WTC11 (cell line): ENCODE measurements around the gene BEND4. TPM values are rescaled to one million over a fixed set of nuclear protein-coding genes. Genes with fewer than 3 reads are reported as not detected.

Experiments used
- ATF3 ChIP-seq: sonication (generic); formaldehyde crosslinking; conservative IDR thresholded peaks from 2 replicates; pipeline ENCODE4 v1.8.1; 2022; ENCODE audit warnings: mild to moderate bottlenecking, missing genetic modification reagents
- CBFB ChIP-seq: sonication (generic); formaldehyde crosslinking; IDR thresholded peaks from 2 replicates; pipeline ENCODE4 v1.8.1; 2022; ENCODE audit warnings: mild to moderate bottlenecking, low read depth, missing genetic modification reagents
- ESRRA ChIP-seq: sonication (generic); formaldehyde crosslinking; IDR thresholded peaks from 2 replicates; pipeline ENCODE4 v1.8.1; 2022; ENCODE audit warnings: mild to moderate bottlenecking, missing genetic modification reagents, borderline replicate concordance
- FOXJ3 ChIP-seq: sonication (generic); formaldehyde crosslinking; IDR thresholded peaks from 2 replicates; pipeline ENCODE4 v1.9.0; 2021; ENCODE audit warnings: missing genetic modification reagents, mild to moderate bottlenecking, borderline replicate concordance
- FOXP1 ChIP-seq: sonication (generic); formaldehyde crosslinking; IDR thresholded peaks from 2 replicates; pipeline ENCODE4 v1.8.0; 2022; ENCODE audit warnings: missing genetic modification reagents, mild to moderate bottlenecking, moderate library complexity, borderline replicate concordance
- GABPB1 ChIP-seq: sonication (generic); formaldehyde crosslinking; IDR thresholded peaks from 2 replicates; pipeline ENCODE4 v1.8.1; 2023; ENCODE audit warnings: mild to moderate bottlenecking, missing genetic modification reagents
- GRHL2 ChIP-seq: fragments of 250-450 bp; sonication (Bioruptor Pico); IDR thresholded peaks from 2 replicates; pipeline ENCODE4 v1.8.0; 2022; ENCODE audit warnings: mild to moderate bottlenecking, moderate library complexity; ENCODE audit not compliant: insufficient replicate concordance, severe bottlenecking
- HMGXB4 ChIP-seq: sonication (generic); formaldehyde crosslinking; IDR thresholded peaks from 2 replicates; pipeline ENCODE4 v1.8.1; 2023; ENCODE audit warnings: mild to moderate bottlenecking, moderate library complexity, missing genetic modification reagents
- IRF1 ChIP-seq: sonication (generic); formaldehyde crosslinking; IDR thresholded peaks from 2 replicates; pipeline ENCODE4 v1.8.0; 2023; ENCODE audit warnings: missing genetic modification reagents
- IRF2 ChIP-seq: sonication (generic); formaldehyde crosslinking; IDR thresholded peaks from 2 replicates; pipeline ENCODE4 v1.8.0; 2022; ENCODE audit warnings: low read depth, missing genetic modification reagents, borderline replicate concordance
- JAZF1 ChIP-seq: fragments of 250-450 bp; sonication (Bioruptor Pico); IDR thresholded peaks from 2 replicates; pipeline ENCODE4 v1.9.0; 2021; ENCODE audit warnings: moderate library complexity, mild to moderate bottlenecking, inconsistent platforms
- MYBL2 ChIP-seq: sonication (generic); formaldehyde crosslinking; IDR thresholded peaks from 2 replicates; pipeline ENCODE4 v1.8.1; 2023; ENCODE audit warnings: mild to moderate bottlenecking, moderate library complexity, missing genetic modification reagents
- NFE2L1 ChIP-seq: sonication (generic); formaldehyde crosslinking; IDR thresholded peaks from 2 replicates; pipeline ENCODE4 v1.8.1; 2023; ENCODE audit warnings: missing genetic modification reagents
- NR3C1 ChIP-seq: sonication (generic); formaldehyde crosslinking; conservative IDR thresholded peaks from 2 replicates; pipeline ENCODE4 v1.8.1; 2023; ENCODE audit warnings: low read depth, mild to moderate bottlenecking, missing genetic modification reagents
- OVOL2 ChIP-seq: fragments of 250-450 bp; sonication (Bioruptor Pico); IDR thresholded peaks from 2 replicates; pipeline ENCODE4 v1.9.0; 2021; ENCODE audit warnings: mild to moderate bottlenecking, borderline replicate concordance
- SMAD4 ChIP-seq: sonication (generic); formaldehyde crosslinking; IDR thresholded peaks from 2 replicates; pipeline ENCODE4 v1.8.0; 2022; ENCODE audit warnings: mild to moderate bottlenecking, missing genetic modification reagents
- SOX15 ChIP-seq: fragments of 250-450 bp; sonication (Bioruptor Pico); IDR thresholded peaks from 2 replicates; pipeline ENCODE4 v1.9.0; 2021; ENCODE audit warnings: mild to moderate bottlenecking
- TCF7 ChIP-seq: sonication (generic); formaldehyde crosslinking; IDR thresholded peaks from 2 replicates; pipeline ENCODE4 v1.8.0; 2022; ENCODE audit warnings: mild to moderate bottlenecking, low read depth, missing genetic modification reagents, moderate library complexity
- TEAD4 ChIP-seq: sonication (generic); formaldehyde crosslinking; IDR thresholded peaks from 2 replicates; pipeline ENCODE4 v1.8.0; 2022; ENCODE audit warnings: mild to moderate bottlenecking, missing genetic modification reagents
- ZNF219 ChIP-seq: sonication (generic); formaldehyde crosslinking; IDR thresholded peaks from 2 replicates; pipeline ENCODE4 v1.8.0; 2023; ENCODE audit warnings: missing genetic modification reagents, mild to moderate bottlenecking, borderline replicate concordance
- ZNF317 ChIP-seq: sonication (generic); formaldehyde crosslinking; IDR thresholded peaks from 2 replicates; pipeline ENCODE4 v1.8.1; 2023; ENCODE audit warnings: low read depth, mild to moderate bottlenecking, moderate library complexity, missing genetic modification reagents, borderline replicate concordance
- ZNF396 ChIP-seq: fragments of 250-450 bp; sonication (Bioruptor Pico); IDR thresholded peaks from 2 replicates; pipeline ENCODE4 v1.8.0; 2021; ENCODE audit warnings: mild to moderate bottlenecking, moderate library complexity, borderline replicate concordance
- total RNA-seq: library from RNA; stranded (reverse); gene quantifications from 3 replicates; pipeline ENCODE4 v1.2.3, GENCODE V29; 2021
- TF ChIP-seq, protein P1 (sequence below): fragments of 250-450 bp; sonication (Bioruptor Pico); IDR thresholded peaks from 2 replicates; pipeline ENCODE4 v1.9.0; 2021; ENCODE audit warnings: mild to moderate bottlenecking
- TF ChIP-seq, protein P2 (sequence below): sonication (generic); formaldehyde crosslinking; IDR thresholded peaks from 2 replicates; pipeline ENCODE4 v1.8.1; 2022; ENCODE audit warnings: missing genetic modification reagents, borderline replicate concordance
- TF ChIP-seq, protein P3 (sequence below): sonication (generic); formaldehyde crosslinking; IDR thresholded peaks from 2 replicates; pipeline ENCODE4 v1.8.0; 2023; ENCODE audit warnings: missing genetic modification reagents, mild to moderate bottlenecking, borderline replicate concordance
- TF ChIP-seq, protein P4 (sequence below): fragments of 250-450 bp; sonication (Bioruptor Pico); IDR thresholded peaks from 2 replicates; pipeline ENCODE4 v2.1.2; 2022; ENCODE audit warnings: mild to moderate bottlenecking, moderate library complexity

The BEND4 gene
- total RNA-seq, 1 experiment from 2014 or later = 40.0 TPM

DNA sequence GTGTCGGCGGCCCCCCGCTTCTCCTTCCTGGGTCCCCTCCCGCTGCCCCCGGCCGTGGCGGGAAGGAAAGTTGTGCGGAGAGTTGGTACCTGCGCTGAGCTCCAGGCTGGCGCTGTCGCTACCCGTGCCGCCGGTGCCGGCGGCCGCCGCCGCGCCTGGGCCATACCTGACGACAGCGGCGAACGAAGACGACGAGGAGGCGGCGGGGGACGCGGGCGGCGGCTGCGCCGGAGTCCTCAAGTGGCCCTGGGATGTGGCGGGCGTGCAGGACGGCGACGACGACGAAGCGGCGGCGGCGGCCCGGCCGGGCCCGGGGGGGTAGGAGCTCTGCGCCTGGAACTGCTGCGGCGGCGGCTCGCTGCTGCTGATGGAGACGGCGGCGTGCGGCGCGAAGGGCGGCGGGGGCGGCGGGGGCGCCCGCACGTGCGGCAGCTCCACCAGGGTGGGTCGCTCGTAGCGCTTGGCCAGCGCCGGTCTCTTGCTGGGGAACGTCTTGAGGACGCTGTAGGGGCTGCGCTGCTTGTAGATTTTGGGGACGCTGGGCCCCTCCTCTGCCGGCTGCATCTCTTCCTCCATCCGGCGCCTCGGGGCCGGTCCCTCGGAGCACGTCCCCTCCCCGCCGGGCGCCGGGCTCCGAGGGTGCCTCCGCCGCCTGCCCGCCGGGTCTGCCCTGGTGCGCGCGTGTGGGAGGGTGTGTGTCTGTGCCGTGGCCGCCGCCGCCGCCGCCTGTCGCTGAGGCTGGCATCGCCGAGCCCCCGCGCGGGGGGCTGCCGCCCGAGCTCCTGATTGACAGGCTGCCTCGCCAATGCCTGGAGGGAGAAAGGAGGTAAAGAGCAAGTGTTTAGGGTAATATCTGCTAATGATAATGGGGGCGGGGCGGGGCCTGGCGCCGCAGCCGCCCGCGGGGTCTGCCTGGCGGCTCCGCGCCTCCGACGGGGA lies 618 bp downstream of the BEND4 start (continued):
- TF ChIP-seq FOXJ3 = no peak
- peak; percentile 42; the same call in 1 of the 2 replicates for TF ChIP-seq FOXP1 (CRISPR knock-in tag)
- TF ChIP-seq, protein P1, sequence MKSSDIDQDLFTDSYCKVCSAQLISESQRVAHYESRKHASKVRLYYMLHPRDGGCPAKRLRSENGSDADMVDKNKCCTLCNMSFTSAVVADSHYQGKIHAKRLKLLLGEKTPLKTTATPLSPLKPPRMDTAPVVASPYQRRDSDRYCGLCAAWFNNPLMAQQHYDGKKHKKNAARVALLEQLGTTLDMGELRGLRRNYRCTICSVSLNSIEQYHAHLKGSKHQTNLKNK (CRISPR knock-in tag) = no peak
- TF ChIP-seq NR3C1 = no peak
- TF ChIP-seq IRF2 (CRISPR knock-in tag) = no peak
- no peak for TF ChIP-seq ZNF396 (CRISPR knock-in tag)
- peak; percentile 20; the same call in 1 of the 2 replicates for TF ChIP-seq ESRRA (CRISPR knock-in tag)
- no peak for TF ChIP-seq GRHL2
- no peak for TF ChIP-seq SOX15 (CRISPR knock-in tag)
- TF ChIP-seq ZNF317 = no peak
- TF ChIP-seq IRF1 (CRISPR knock-in tag) = no peak
- TF ChIP-seq, protein P2, sequence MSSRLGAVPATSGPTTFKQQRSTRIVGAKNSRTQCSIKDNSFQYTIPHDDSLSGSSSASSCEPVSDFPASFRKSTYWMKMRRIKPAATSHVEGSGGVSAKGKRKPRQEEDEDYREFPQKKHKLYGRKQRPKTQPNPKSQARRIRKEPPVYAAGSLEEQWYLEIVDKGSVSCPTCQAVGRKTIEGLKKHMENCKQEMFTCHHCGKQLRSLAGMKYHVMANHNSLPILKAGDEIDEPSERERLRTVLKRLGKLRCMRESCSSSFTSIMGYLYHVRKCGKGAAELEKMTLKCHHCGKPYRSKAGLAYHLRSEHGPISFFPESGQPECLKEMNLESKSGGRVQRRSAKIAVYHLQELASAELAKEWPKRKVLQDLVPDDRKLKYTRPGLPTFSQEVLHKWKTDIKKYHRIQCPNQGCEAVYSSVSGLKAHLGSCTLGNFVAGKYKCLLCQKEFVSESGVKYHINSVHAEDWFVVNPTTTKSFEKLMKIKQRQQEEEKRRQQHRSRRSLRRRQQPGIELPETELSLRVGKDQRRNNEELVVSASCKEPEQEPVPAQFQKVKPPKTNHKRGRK (CRISPR knock-in tag) = no peak
- TF ChIP-seq, protein P3, sequence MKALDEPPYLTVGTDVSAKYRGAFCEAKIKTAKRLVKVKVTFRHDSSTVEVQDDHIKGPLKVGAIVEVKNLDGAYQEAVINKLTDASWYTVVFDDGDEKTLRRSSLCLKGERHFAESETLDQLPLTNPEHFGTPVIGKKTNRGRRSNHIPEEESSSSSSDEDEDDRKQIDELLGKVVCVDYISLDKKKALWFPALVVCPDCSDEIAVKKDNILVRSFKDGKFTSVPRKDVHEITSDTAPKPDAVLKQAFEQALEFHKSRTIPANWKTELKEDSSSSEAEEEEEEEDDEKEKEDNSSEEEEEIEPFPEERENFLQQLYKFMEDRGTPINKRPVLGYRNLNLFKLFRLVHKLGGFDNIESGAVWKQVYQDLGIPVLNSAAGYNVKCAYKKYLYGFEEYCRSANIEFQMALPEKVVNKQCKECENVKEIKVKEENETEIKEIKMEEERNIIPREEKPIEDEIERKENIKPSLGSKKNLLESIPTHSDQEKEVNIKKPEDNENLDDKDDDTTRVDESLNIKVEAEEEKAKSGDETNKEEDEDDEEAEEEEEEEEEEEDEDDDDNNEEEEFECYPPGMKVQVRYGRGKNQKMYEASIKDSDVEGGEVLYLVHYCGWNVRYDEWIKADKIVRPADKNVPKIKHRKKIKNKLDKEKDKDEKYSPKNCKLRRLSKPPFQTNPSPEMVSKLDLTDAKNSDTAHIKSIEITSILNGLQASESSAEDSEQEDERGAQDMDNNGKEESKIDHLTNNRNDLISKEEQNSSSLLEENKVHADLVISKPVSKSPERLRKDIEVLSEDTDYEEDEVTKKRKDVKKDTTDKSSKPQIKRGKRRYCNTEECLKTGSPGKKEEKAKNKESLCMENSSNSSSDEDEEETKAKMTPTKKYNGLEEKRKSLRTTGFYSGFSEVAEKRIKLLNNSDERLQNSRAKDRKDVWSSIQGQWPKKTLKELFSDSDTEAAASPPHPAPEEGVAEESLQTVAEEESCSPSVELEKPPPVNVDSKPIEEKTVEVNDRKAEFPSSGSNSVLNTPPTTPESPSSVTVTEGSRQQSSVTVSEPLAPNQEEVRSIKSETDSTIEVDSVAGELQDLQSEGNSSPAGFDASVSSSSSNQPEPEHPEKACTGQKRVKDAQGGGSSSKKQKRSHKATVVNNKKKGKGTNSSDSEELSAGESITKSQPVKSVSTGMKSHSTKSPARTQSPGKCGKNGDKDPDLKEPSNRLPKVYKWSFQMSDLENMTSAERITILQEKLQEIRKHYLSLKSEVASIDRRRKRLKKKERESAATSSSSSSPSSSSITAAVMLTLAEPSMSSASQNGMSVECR (CRISPR knock-in tag) = peak; percentile 46; the same call in 1 of the 2 replicates
- TF ChIP-seq TEAD4 (CRISPR knock-in tag) = no peak
- TF ChIP-seq ZNF219 = no peak
- TF ChIP-seq, protein P4, sequence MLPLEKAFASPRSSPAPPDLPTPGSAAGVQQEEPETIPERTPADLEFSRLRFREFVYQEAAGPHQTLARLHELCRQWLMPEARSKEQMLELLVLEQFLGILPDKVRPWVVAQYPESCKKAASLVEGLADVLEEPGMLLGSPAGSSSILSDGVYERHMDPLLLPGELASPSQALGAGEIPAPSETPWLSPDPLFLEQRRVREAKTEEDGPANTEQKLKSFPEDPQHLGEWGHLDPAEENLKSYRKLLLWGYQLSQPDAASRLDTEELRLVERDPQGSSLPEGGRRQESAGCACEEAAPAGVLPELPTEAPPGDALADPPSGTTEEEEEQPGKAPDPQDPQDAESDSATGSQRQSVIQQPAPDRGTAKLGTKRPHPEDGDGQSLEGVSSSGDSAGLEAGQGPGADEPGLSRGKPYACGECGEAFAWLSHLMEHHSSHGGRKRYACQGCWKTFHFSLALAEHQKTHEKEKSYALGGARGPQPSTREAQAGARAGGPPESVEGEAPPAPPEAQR (CRISPR knock-in tag) = no peak
- TF ChIP-seq OVOL2 (CRISPR knock-in tag) = no peak
- TF ChIP-seq ATF3 = no peak
- TF ChIP-seq JAZF1 (CRISPR knock-in tag) = no peak
- no peak for TF ChIP-seq TCF7
- TF ChIP-seq SMAD4 (CRISPR knock-in tag) = no peak
- no peak for TF ChIP-seq CBFB (CRISPR knock-in tag)
- no peak for TF ChIP-seq MYBL2 (CRISPR knock-in tag)
- TF ChIP-seq HMGXB4 (CRISPR knock-in tag) = peak; percentile 37
- no peak for TF ChIP-seq GABPB1 (CRISPR knock-in tag)
- TF ChIP-seq NFE2L1 = 0 out of 2 replicates have a peak, but pooled peaks have one; percentile 13
